ES-I3 (cell line): Measurements from ENCODE around the gene CNOT4.
A peak's percentile ranks its signal among the peaks of the same experiment; 100 is the strongest.

ENCODE experiments used
- H3K36me3 ChIP-seq: 2 replicates; pipeline ENCODE4 v1.6.1; 2013; ENCODE audit warnings: mild to moderate bottlenecking, low read length, control low read depth, moderate library complexity; ENCODE audit not compliant: insufficient read depth
- H3K4me1 ChIP-seq: 2 replicates; pipeline ENCODE4 v1.6.1; 2013; ENCODE audit warnings: mild to moderate bottlenecking, control low read depth, low read length; ENCODE audit not compliant: insufficient read depth
- H3K9ac ChIP-seq: 2 replicates; pipeline ENCODE4 v1.6.1; 2013; ENCODE audit warnings: low read depth, mild to moderate bottlenecking, low read length, moderate library complexity
- H3K9me3 ChIP-seq: 2 replicates; pipeline ENCODE4 v1.6.1; 2013; ENCODE audit warnings: mild to moderate bottlenecking, low read length, moderate library complexity; ENCODE audit not compliant: control insufficient read depth, insufficient read depth

CNOT4 gene

DNA sequence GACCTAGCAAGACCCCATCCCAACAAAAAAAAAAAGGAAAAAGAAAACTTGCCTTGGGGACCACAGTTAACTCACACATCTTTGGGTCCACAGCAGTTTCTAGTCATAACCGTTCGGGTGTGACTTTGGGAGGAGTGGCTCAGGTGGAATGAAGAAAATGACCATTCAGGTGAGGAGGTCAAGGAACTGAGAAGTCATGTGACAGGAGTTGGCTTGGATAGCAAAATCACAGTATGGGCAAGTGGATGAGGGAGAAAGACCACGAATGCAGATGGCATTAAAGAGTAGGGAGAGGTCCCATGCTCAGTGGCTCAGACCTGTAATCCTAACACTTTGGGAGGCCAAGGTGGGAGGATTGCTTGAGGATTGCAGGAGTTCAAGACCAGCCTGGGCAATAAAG is 17.1 kb upstream of the CNOT4 start:
- no peaks in the 10 kb centered on the region for H3K9me3 ChIP-seq
- no peaks in the 10 kb centered on the region for H3K36me3 ChIP-seq

DNA sequence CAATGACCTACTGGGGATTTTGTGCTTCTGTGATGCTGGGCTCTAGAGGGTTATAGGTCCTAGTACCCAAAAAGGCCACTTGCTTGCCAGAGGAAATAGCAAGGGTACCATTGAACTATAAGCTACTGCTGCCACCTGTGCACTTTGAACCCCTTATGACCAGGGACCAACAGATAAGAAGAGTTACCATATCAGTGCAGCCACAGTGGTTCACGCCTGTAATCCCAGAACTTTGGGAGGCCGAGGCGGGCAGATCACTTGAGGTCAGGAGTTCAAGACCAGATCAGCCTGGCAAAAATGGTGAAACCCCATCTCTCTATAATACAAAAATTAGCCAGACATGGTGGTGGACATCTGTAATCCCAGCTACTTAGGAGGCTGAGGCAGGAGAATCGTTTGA is 15.5 kb upstream of the CNOT4 start:
- Histone ChIP-seq H3K36me3 (no peaks in the 10 kb centered on the region), H3K9ac (no peak overlapping the region), H3K4me1 (no peaks in the 10 kb centered on the region), H3K9me3 (no peaks in the 10 kb centered on the region)

More for the DNA sequence above, 17.1 kb upstream of the CNOT4 start:
- Histone ChIP-seq H3K9ac (no peak overlapping the region), H3K4me1 (no peaks in the 10 kb centered on the region)

DNA sequence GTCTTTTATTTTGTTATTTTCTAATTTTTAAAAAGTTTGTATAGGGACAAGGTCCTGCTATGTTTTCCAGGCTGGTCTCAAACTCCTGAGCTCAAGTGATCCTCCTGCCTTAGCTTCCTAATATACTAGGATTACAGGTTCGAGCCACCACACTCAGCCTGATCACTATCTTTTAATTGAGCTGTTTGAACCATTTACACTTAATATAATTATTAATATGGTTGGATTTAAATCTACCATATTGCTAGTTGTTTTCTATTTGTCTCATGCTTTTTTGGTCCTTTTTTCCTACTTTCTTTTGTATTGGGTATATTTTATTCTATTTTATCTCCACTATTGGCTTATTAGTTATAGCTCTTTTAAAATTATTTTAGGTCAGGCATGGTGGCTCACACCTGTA is 13.2 kb upstream of the CNOT4 start:
- H3K4me1 ChIP-seq, result peaks cover 3% of the 10 kb centered on the region; the same call in 1 of the 2 replicates
- H3K9me3 ChIP-seq, result no peaks in the 10 kb centered on the region
- no peak overlapping the region for H3K9ac ChIP-seq
- no peaks in the 10 kb centered on the region for H3K36me3 ChIP-seq

DNA sequence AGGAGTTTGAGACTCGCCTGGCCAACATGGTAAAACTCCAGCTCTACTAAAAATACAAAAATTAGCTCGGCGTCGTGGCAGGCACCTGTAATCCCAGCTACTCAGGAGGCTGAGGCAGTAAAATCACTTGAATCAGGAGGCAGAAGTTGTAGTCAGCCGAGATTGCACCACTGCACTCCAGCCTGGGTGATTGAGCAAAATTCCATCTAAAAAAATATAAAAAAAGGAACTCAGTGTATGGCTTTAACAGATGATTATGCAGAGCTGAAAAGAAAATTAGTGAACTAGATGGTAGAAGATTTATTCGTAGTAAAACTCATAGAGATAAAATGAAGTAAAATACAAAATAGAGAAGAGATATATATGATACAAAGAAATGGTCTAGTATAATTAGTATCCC is 12.6 kb upstream of the CNOT4 start:
- peaks cover 3% of the 10 kb centered on the region; the same call in 1 of the 2 replicates for H3K4me1 ChIP-seq
- H3K9me3 ChIP-seq, result no peaks in the 10 kb centered on the region
- no peak overlapping the region for H3K9ac ChIP-seq
- H3K36me3 ChIP-seq, result no peaks in the 10 kb centered on the region

DNA sequence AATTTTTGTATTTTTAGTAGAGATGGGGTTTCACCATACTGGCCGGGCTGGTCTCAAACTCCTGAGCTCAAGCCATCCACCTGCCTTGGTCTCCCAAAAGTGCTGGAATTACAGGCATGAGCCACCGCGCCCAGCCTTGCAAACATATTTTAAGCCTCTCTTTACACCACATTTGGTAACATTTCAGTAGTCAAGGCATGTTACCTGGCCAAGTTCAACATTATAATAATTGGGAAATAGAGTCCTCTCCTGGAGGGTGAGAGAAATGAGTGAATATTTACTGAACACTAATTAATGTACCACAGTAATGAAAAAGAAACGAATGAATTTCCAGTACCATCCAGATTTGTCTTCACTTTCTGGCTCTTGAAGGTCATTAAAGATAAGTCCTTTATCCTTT is 10.0 kb upstream of the CNOT4 start:
- H3K9ac ChIP-seq, result no peak overlapping the region
- H3K36me3 ChIP-seq, result no peaks in the 10 kb centered on the region
- no peaks in the 10 kb centered on the region for H3K9me3 ChIP-seq
- peaks cover 3% of the 10 kb centered on the region; the same call in 1 of the 2 replicates for H3K4me1 ChIP-seq

DNA sequence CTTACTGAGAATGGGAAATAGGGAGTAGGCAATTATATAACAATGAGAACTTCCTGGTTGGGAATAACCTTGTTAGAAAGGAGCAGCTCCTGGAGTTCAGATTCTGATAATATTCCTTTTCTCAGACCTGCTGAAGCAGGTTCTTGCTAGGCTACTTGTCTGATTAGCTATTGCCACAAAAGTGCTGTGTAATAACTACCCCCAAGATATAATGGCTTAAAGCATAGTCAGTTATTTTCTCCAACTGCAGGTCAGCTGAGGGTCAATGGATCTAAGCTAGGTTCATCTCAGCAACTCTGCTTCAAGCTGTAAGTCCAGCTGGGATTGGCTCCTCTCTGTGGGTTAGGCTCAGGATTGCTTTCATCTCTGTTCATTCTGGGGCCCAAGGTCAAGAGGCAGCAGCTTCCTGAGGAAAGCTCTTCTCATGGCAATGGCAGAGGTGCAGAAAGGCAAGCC is 9.4 kb upstream of the CNOT4 start:
- Histone ChIP-seq H3K9ac (no peak overlapping the region), H3K4me1 (peaks cover 3% of the 10 kb centered on the region; the same call in 1 of the 2 replicates), H3K36me3 (no peaks in the 10 kb centered on the region), H3K9me3 (no peaks in the 10 kb centered on the region)

DNA sequence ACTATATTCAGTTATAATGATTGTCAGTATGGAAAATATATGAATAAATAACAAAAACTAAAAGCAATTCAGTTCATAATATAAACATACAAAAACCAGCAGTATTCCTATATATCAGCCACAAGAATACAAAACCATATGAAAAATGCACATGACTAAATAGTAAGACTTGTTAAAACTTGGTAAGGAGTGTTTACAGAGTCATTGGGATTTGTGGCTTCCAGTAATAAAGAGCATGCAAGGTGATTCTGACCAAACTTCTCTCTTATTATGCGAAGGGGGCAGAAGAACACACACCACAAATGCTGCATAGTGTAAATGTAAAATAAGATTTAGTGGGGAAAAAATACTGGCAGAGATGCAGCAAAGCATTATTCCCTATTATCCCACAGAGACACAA is 8.8 kb upstream of the CNOT4 start:
- H3K4me1 ChIP-seq, result peaks cover 3% of the 10 kb centered on the region; the same call in 1 of the 2 replicates
- no peak overlapping the region for H3K9ac ChIP-seq
- H3K9me3 ChIP-seq, result no peaks in the 10 kb centered on the region
- no peaks in the 10 kb centered on the region for H3K36me3 ChIP-seq

DNA sequence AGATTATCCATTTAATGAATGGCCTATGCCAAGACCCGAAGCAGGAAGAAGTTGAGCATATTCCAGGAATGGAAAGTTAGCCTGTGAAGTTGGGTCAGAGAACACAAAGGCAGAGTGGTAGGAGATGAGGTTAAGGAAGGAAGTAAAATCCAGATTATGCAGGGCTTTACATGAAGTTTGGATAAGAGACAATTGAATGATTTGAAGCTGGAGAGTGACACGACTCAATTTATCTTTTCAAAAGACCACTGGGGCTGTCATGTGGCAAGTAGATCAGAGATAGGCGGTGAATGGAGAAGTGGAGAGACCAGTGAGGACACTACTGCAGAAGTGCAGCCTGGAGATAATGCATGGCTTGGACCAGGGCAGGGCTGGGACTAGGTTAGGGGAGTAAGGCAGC is 7.2 kb upstream of the CNOT4 start:
- Histone ChIP-seq H3K9ac (no peak overlapping the region), H3K4me1 (peaks cover 3% of the 10 kb centered on the region; the same call in 1 of the 2 replicates), H3K9me3 (no peaks in the 10 kb centered on the region), H3K36me3 (no peaks in the 10 kb centered on the region)

DNA sequence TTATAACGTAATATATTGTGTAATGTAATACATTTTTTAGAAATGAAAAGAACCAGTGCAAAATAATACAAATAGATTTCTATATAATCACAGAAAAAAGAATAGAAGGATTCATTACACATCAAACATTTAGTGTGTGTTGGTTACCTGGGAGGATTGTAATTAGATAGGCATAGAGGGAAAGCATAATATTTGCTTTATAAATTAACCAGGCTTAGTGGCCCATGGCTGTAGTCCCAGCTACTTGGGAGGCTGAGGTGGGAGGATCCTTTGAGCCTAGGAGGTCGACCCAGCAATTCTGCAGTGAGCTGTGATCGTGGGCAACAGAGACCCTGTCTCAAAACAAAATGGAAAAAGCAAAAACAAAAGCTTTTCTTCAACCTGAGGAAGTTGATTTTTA is 5.0 kb upstream of the CNOT4 start:
- H3K9me3 ChIP-seq, result no peaks in the 10 kb centered on the region
- no peak overlapping the region for H3K9ac ChIP-seq
- H3K4me1 ChIP-seq, result peaks cover 3% of the 10 kb centered on the region; the same call in 1 of the 2 replicates
- H3K36me3 ChIP-seq, result no peaks in the 10 kb centered on the region

DNA sequence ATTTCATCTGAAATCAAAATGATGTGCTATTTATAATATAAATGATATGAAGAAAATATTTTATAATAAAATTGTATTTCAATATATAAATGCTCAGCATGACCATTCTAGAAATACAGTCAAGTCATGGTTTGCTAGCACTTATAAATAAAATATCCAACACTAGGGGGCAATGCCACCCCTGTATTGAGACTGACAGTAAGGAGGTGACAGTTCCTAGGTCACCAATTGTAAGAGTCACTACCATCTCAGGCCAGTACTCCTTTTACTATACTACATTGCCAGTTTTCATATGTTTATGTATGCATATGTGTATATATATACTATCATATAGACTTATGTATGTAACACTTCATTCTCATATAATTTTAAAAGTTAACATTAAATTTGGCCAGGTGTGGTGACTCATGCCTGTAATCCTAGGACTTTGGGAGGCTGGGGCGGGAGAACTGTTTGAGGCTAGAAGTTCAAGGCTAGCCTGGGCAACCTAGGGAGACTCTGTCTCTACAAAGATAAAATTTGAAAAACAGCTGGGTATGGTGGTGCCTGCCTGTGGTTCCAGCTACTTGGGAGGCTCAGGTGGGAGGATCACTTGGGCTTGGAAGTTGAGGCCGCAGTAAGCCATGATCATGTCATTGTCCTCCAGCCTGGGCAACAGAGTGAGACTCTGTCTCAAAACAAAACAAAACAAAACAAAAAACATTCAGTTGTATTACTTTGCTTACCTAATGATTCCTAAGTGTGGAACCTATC is 2.4 kb upstream of the CNOT4 start:
- H3K4me1 ChIP-seq, result 0 out of 2 replicates have a peak, but pooled peaks cover 3% of the 10 kb centered on the region
- H3K9ac ChIP-seq, result no peak overlapping the region
- H3K36me3 ChIP-seq, result no peaks in the 10 kb centered on the region

DNA sequence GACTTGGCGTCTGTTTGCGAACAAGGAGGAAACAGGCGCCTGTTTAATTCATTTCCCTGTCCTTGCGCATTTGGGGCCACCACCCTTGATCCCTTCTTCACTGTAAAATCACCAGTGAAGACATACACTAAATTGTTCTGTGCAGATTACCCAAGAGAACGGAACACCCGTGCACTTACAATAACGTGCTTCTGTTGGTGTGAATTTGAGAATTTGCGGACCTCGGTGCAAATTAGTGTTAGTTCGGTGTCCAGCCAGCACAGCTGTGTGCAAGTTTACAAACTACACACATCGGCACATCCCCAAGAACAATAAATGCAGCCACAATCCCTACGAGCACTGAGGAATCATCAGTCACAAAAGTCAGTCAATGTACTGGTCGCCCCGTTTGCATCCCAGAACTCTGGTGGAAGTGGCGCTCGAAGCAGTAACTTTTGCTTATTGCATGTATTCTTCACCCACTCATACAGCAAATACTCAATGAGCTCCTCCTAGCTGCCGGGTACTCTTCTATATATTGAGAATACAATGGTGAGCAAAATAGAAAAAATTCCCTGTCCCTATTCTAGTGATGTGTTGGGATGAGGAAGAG is 786 bp upstream of the CNOT4 start:
- no peaks in the 10 kb centered on the region for H3K36me3 ChIP-seq
- 0 out of 2 replicates have a peak, but pooled peaks cover 3% of the 10 kb centered on the region for H3K4me1 ChIP-seq
- peak overlapping the region; percentile 99 for H3K9ac ChIP-seq
- no peaks in the 10 kb centered on the region for H3K9me3 ChIP-seq

More for the DNA sequence above, 2.4 kb upstream of the CNOT4 start:
- H3K9me3 ChIP-seq, result no peaks in the 10 kb centered on the region

DNA sequence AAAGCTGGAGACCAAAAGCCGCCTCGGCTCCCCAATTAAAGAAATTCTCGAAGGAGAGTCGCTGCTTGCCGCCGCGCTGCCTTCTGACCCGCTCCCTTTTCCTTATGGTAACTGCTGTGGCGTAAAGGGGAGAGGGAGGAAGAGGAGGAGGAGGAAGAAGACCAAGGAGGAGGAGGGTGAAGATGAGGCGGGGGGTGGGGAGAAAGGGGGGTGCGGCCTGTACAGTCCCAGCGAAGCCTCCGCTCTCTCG is 388 bp downstream of the CNOT4 start:
- Histone ChIP-seq H3K36me3 (no peaks in the 10 kb centered on the region), H3K9ac (peak overlapping the region; percentile 99), H3K4me1 (0 out of 2 replicates have a peak, but pooled peaks cover 3% of the 10 kb centered on the region), H3K9me3 (no peaks in the 10 kb centered on the region)

DNA sequence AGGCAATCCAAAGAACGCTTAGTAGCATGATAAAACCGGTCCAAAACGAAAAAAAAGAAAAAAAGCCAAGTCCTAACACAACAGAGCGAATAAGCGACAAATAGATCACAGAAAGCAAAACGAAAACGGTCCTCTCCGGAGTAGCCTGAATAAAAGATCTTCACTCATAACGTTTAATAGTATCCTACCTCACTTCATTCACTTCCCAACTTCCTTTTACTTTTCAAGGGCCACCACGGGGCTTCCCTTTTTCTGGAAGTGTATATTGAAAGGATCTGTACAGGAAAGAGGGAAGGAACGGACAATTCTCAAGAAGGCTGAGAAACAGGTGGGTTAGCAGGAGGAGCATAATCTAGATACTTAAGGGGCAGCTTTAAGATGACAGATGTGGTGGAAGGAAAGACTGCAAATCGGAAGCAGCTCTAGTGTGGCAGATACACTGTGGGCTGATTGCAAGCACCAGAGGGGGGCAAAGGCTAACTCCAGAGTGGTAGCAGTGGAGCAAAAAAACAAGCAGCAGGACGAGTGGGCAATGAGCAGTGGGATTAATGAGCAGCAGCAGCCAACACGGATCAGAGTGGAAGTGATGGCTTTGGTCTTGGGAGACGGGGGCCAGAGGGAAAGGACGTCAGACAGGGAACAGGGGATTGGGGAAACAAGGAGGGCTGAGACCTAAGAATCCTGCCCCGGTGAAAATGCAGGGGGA is 866 bp downstream of the CNOT4 start:
- Histone ChIP-seq H3K9ac (peak overlapping the region; percentile 99), H3K4me1 (0 out of 2 replicates have a peak, but pooled peaks cover 3% of the 10 kb centered on the region), H3K9me3 (no peaks in the 10 kb centered on the region), H3K36me3 (no peaks in the 10 kb centered on the region)

DNA sequence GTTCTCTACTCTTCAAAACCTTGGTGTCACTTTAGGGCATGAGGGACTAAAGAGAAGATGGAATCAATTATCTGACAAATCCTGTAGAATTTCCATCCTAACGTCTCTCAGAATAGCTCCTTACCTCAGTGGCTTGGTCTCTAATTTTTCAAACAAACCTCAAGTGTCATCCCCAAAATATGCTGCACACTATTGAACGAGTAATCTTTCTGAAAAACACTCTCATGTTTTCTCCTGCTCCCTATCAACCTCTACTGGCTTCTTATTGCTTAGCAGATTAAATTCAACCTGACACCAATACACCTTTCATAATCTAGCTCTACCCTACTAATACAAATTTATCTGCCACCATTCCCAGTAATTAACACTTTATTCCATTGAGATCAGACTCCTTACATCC is 8.5 kb downstream of the CNOT4 start:
- Histone ChIP-seq H3K9ac (no peak overlapping the region), H3K36me3 (no peaks in the 10 kb centered on the region), H3K9me3 (no peaks in the 10 kb centered on the region), H3K4me1 (peaks cover 14% of the 10 kb centered on the region)

DNA sequence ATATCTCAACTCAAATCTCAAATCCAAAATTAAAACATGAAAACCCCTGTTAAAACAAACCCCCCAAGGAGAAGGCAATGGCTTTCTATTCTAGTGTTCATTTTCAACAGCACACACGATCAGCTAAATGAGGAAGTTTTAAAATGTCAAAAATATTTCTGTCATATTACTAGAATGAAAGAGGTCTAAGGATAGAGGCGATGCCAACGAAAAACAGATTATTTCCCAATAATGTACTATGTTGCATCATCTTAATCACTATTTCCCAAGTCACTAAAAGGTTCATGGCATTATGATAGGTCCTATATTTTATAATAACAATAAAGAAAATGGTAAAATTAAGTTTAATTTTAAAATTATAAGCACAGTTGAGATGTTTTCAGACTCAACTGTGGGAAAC is 10.1 kb downstream of the CNOT4 start:
- no peaks in the 10 kb centered on the region for H3K9me3 ChIP-seq
- H3K36me3 ChIP-seq, result no peaks in the 10 kb centered on the region
- peaks cover 14% of the 10 kb centered on the region for H3K4me1 ChIP-seq
- no peak overlapping the region for H3K9ac ChIP-seq
